NCI-H2171 treated with DMSO at 0.1 percent for 48 hours (cell line): ENCODE results near the gene ING4.
A peak's percentile ranks its signal among the peaks of the same experiment; 100 is the strongest.

Experiments used
- DNase-seq: peaks from one replicate; lab custom pipeline; 2025; lab: John Stamatoyannopoulos, UW

The ING4 gene

GRCh38 chr12:6688543-6688998, 25.7 kb upstream of the ING4 start:
- DNase-seq, result no peak

GRCh38 chr12:6685814-6686213, 22.9 kb upstream of the ING4 start:
- DNase-seq, result no peak

GRCh38 chr12:6684609-6685008, 21.7 kb upstream of the ING4 start:
- DNase-seq, result peak; percentile 88

GRCh38 chr12:6676962-6677361, 14.0 kb upstream of the ING4 start:
- no peak for DNase-seq

- no peak for DNase-seq
Measured at GRCh38 chr12:6672143-6672542, 9.2 kb upstream of the ING4 start.

- peak; percentile 82 for DNase-seq
Measured at GRCh38 chr12:6667559-6668210, 4.8 kb upstream of the ING4 start.

GRCh38 chr12:6666211-6666610, 3.3 kb upstream of the ING4 start:
- DNase-seq, result no peak

- DNase-seq, result no peak
Measured at GRCh38 chr12:6664902-6665301, 2.0 kb upstream of the ING4 start.

- DNase-seq, result no peak
Measured at GRCh38 chr12:6662602-6662905, 365 bp downstream of the ING4 start.

GRCh38 chr12:6653987-6654386, 8.9 kb downstream of the ING4 start:
- no peak for DNase-seq

- DNase-seq, result no peak
Measured at GRCh38 chr12:6653342-6653741, 9.6 kb downstream of the ING4 start.

- DNase-seq, result no peak
Measured at GRCh38 chr12:6652391-6652790, 10.5 kb downstream of the ING4 start.

- DNase-seq, result no peak
Measured at GRCh38 chr12:6650832-6651231, 12.1 kb downstream of the ING4 start.

- DNase-seq, result no peak
Measured at GRCh38 chr12:6647083-6647604, 15.8 kb downstream of the ING4 start, which contains the start of gene ACRBP. ACRBP (minus strand) TSS chr12:6647432; CDS start chr12:6647366, 66 bp downstream.

GRCh38 chr12:6646276-6647082, 16.4 kb downstream of the ING4 start:
- no peak for DNase-seq

- DNase-seq, result peak; percentile 53
Measured at GRCh38 chr12:6644903-6645302, 18.0 kb downstream of the ING4 start.

GRCh38 chr12:6644257-6644596, 18.7 kb downstream of the ING4 start:
- DNase-seq, result no peak

GRCh38 chr12:6643569-6644256, 19.2 kb downstream of the ING4 start:
- DNase-seq, result no peak

GRCh38 chr12:6641131-6641530, 21.8 kb downstream of the ING4 start:
- DNase-seq, result no peak

GRCh38 chr12:6640497-6640896, 22.4 kb downstream of the ING4 start:
- no peak for DNase-seq

- DNase-seq, result no peak
Measured at GRCh38 chr12:6639151-6639801, 23.6 kb downstream of the ING4 start.

- no peak for DNase-seq
Measured at GRCh38 chr12:6638305-6638704, 24.6 kb downstream of the ING4 start.
